GM12801 (cell line): ENCODE measurements around the gene SSX4B.
"Not testable (repeated sequence)": the region's sequence is repeated elsewhere in the genome, so short reads cannot be mapped to it uniquely, and the experiment has no call there.

ENCODE experiments used
- TF ChIP-seq, protein P1 (sequence below): IDR thresholded peaks from one replicate; pipeline ENCODE4 v1.5.1; 2011; ENCODE audit warnings: control low read depth; ENCODE audit not compliant: insufficient read length; ENCODE audit errors: extremely low read depth

The SSX4B gene, protein sequence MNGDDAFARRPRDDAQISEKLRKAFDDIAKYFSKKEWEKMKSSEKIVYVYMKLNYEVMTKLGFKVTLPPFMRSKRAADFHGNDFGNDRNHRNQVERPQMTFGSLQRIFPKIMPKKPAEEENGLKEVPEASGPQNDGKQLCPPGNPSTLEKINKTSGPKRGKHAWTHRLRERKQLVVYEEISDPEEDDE

GRCh38 chrX:48411860-48412259 lies at the start of gene SSX4B:
Gene SSX4B, minus strand, starts transcription at chrX:48411960. Its CDS starts 588 bp downstream, at chrX:48411372.
- TF ChIP-seq, protein P1, sequence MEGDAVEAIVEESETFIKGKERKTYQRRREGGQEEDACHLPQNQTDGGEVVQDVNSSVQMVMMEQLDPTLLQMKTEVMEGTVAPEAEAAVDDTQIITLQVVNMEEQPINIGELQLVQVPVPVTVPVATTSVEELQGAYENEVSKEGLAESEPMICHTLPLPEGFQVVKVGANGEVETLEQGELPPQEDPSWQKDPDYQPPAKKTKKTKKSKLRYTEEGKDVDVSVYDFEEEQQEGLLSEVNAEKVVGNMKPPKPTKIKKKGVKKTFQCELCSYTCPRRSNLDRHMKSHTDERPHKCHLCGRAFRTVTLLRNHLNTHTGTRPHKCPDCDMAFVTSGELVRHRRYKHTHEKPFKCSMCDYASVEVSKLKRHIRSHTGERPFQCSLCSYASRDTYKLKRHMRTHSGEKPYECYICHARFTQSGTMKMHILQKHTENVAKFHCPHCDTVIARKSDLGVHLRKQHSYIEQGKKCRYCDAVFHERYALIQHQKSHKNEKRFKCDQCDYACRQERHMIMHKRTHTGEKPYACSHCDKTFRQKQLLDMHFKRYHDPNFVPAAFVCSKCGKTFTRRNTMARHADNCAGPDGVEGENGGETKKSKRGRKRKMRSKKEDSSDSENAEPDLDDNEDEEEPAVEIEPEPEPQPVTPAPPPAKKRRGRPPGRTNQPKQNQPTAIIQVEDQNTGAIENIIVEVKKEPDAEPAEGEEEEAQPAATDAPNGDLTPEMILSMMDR, result not testable (repeated sequence)

- TF ChIP-seq, protein P1, result no peak
Observed at GRCh38 chrX:48460606-48461005, 48.8 kb upstream of the SSX4B start.

- TF ChIP-seq, protein P1, result no peak
Observed at GRCh38 chrX:48460031-48460430, 48.3 kb upstream of the SSX4B start.

- TF ChIP-seq, protein P1, result no peak
Observed at GRCh38 chrX:48459483-48459882, 47.7 kb upstream of the SSX4B start.

DNA sequence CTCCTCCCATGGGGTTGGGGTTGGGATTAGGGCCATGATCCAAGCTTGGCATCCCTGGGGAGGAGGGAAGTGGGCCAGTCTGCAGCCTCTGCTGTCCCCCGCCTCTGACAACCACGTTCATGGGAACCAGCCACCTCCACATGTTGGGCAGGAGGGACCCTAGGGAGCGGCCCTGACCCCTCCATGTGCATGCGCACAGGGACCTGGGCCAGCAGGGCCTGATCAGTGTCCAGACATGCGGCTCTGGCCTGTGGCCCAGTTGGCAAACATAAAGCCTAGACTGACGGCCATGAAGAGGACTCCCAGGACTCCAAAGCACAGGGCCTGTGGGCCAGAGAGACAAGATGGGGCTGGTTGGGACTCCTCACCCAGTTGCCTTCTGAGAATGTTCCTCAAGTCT lies 47.0 kb upstream of the SSX4B start:
- TF ChIP-seq, protein P1, result no peak

DNA sequence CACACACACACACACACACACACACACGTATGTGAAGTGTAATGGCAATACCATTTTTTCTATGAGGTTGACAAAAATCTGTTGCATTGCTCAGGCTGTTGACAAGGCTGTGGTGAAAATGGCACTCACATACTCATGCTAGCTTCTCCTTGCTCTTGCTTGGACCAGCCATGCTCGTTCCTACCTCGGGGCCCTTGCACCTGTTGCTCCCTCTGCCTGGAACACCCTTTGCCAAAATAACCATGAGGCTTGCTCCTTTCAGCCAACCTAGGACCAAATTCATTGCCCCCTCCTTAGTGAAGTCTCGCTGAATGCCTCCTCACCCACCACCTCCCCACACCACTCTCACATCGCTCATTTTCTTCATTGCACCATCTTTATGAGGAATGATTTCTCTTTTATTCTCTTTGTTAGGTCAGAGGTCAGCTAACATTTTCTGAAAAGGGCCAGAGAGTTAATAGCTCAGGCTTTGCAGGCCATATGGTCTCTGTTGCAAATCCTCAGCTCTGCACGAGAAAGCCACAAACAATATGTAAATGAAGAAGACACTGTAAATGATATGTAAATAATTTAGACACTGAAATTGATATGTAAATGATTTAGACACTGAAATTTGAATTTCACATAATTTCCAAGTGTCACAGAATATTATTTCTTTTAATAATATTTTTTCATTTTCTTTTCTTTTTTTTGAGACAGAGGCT lies 45.0 kb upstream of the SSX4B start:
- TF ChIP-seq, protein P1, result no peak

DNA sequence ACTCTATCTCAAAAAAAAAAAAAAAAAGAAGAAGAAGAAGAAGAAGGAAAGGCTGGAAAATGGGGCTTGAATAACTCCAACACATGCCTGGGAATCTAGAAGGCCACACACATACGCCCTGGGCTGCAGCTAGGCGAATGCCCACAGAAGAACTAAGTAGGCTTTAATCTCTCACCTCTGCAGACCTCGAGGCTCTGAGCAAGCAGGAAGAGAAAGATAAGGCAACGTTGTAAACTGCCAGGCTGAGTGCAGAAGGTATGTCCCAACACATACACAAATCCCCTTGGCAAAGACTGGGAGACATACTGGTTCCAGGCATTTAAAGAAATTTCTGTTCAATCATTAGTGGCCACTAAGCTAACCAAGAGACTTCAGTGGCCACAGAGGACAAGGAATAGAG lies 39.9 kb upstream of the SSX4B start:
- TF ChIP-seq, protein P1, result no peak
